Activated T-cell treated with anti-CD3 and anti-CD28 coated beads, Interleukin-2, amount 50 U/mL, for 4 hours (primary cell): ENCODE measurements around the gene GNA12. TPM values are rescaled to one million over a fixed set of nuclear protein-coding genes. Genes with fewer than 3 reads are reported as not detected.
A peak's percentile ranks its signal among the peaks of the same experiment; 100 is the strongest.
"Not testable (repeated sequence)": the region's sequence is repeated elsewhere in the genome, so short reads cannot be mapped to it uniquely, and the experiment has no call there.

Experiments
- ATAC-seq, 2 donors: fragments of 200-7000 bp; cut with Tn5 transposase; one replicate each; pipeline ENCODE4 v1.10.0; 2021
- DNase-seq: peaks from one replicate; pipeline ENCODE4 v3.0.0-alpha.2; 2020
- H3K27me3 Mint-ChIP-seq: one replicate; pipeline ENCODE4 v1.8.0; 2021; ENCODE audit warnings: low read depth, mixed read lengths
- H3K36me3 Mint-ChIP-seq: one replicate; pipeline ENCODE4 v1.8.0; 2022; ENCODE audit warnings: mixed read lengths; ENCODE audit not compliant: insufficient read depth
- H3K4me1 Mint-ChIP-seq: one replicate; pipeline ENCODE4 v1.8.0; 2021; ENCODE audit warnings: low read depth, mixed read lengths
- H3K4me3 Mint-ChIP-seq: one replicate; pipeline ENCODE4 v1.8.0; 2021; ENCODE audit warnings: mild to moderate bottlenecking, moderate library complexity, mixed read lengths
- H3K9me3 Mint-ChIP-seq: one replicate; pipeline ENCODE4 v1.8.0; 2021; ENCODE audit warnings: mixed read lengths
- total RNA-seq, 3 donors: library from RNA; stranded (reverse); gene quantifications; one replicate each; pipeline ENCODE4 v1.2.1, GENCODE V29; 2021

Gene GNA12
- total RNA-seq, 3 donors from 2014 or later: 23.7 to 25.7 (median 25.0) TPM

DNA sequence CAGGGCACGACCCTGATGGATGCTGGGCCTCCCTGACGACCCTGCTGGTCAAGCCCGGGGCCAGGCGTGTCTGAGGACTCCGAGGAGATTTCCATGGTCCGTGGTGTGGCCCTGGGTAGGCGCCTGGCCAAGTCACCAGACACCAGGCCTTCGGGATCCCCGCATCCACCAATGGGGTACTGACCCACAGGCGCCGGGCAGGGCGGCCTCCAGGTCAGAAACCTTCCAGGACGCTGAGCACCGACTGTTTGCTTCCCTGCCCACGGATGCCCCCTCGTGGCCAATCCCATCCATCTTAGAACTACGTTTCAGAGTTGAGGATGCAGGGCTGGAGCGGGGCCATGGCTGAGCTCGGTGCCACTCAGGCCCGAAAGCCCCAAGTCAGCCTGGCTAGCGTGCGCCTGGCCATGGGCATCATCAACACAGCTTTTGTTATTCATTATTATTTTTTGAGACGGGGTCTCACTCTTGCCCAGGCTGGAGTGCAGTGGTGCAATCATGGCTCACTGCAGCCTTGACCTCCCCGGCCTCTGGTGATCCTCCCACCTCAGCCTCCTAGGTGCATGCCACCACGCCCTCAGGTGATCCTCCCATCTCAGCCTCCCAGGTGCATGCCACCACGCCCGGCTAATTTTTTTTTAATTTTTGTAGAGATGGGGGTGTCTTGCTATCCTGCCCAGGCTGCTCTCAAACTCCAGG, 163.2 kb downstream of the GNA12 start:
- no peak overlapping the region for H3K4me3 Mint-ChIP-seq
- H3K27me3 Mint-ChIP-seq: peaks cover 14% of the 10 kb centered on the region

DNA sequence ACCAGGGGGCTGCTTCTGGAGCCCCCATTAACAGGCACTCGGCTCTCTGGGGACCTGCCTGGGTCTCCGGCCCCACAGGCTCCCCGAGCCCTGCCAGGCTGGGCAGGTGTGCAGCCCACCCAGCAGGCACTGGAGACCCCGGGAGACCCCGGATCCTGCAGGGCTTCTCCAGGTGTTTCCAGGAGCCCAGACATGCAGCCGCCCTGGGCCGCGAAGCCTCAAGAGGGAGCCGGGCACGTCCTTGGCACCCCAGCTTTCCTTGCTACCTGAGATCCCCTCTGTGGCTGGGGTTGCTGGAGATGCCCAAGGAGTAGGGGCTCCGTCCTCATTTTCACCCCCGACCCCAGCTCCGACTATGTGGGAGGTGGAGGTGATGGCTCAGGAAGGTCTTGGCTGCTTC, 163.9 kb downstream of the GNA12 start:
- no peaks in the 10 kb centered on the region for H3K4me1 Mint-ChIP-seq
- no peaks in the 10 kb centered on the region for H3K9me3 Mint-ChIP-seq
- no peak overlapping the region for H3K4me3 Mint-ChIP-seq
- ATAC-seq (no peak), DNase-seq (no peak)
- H3K36me3 Mint-ChIP-seq: no peaks in the 10 kb centered on the region
- H3K27me3 Mint-ChIP-seq: peaks cover 12% of the 10 kb centered on the region

More for the DNA sequence above, 163.2 kb downstream of the GNA12 start:
- Mint-ChIP-seq H3K4me1 (no peaks in the 10 kb centered on the region), H3K9me3 (no peaks in the 10 kb centered on the region), H3K36me3 (no peaks in the 10 kb centered on the region)
- ATAC-seq (peak; percentile 60 to 61), DNase-seq (peak; percentile 45)

DNA sequence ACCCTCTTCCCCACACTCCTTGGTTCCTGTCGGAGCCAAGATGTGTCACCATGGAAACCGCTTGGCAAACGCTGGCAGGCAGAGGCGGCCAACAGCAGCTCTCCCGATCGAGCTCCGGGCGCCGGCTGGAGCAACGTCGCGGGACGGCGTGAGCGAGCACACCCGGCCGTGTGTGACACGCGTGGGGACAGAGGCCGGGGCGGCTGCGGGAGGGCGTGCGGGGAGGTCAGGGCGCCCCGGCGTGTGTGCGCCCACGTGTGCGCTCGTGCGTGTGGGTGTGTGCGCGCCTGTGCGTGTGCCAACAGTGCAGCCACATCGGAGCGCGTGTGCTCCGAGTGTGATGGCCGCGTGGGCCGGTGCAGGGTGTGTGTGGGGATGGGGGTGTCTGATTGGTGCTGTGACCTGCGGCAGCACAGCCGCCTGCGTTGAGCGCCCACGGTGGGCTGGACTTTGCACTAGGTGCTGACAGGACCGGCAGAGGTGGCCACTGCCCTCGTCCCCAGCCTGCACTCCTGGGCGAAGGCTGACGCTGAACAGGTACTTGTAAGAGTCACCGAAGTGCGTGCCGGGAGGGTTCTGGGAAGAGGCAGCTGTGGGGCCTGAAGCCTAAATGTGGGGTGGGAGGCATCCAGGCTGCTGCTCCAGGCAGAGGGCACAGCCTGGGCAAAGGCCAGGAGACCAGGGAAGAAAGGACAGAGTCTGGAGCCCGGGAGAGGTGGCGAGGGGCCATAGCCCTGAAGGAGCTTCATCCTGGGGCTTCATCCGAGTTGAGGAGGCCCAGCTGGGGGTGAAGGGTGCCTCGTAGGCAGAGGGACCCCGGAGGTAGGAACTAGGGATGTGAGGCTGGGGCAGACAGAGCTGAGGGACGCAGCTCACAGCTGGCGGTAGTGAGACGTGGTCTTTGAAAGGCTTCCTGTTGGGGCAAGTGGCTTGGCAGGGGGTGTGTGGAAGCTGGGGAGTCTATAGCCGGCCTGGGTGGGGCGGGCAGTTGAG, 164.7 kb downstream of the GNA12 start:
- not testable (repeated sequence) for H3K36me3 Mint-ChIP-seq, H3K4me1 Mint-ChIP-seq, H3K9me3 Mint-ChIP-seq, ATAC-seq, DNase-seq, H3K4me3 Mint-ChIP-seq
- H3K27me3 Mint-ChIP-seq: peaks cover 10% of the 10 kb centered on the region

DNA sequence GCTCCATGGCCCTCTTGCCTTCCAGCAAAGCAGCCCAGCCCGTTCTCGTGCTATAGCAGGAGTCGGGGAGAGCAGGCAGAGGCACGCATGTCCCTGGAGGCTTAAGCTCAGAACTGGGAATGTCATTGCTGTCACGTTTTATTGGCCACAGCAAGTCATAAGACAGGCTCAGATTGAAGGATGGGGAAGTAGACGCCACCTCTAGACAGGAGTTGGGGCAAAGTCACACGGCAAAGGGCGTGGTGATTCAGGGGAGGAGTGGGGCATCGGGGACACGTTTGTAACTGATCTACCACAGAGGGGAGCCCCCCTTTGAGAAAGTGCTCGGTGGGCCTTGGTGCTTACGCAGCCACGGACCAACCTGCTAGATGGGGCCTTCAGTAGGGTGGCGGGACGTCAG, 165.7 kb downstream of the GNA12 start:
- not testable (repeated sequence) for H3K4me1 Mint-ChIP-seq, ATAC-seq, H3K4me3 Mint-ChIP-seq, H3K27me3 Mint-ChIP-seq, H3K36me3 Mint-ChIP-seq, DNase-seq, H3K9me3 Mint-ChIP-seq

Other genes with a start within 250 kb of the GNA12 start
- 10 to 100 TPM; 13.4 to 17.3 (median 15.2) TPM for gene TTYH3, start 212.3 kb downstream of the GNA12 start, total RNA-seq
- under 1 TPM in 1 of 3 donors, not detected in 2; 0.03 TPM for gene AMZ1, start 156.1 kb downstream of the GNA12 start, total RNA-seq
- gene CARD11, start 199.6 kb upstream of the GNA12 start, total RNA-seq: 10 to 100 TPM; 71.5 to 87.6 (median 87.5) TPM